RWPE2 (cell line): ENCODE results near the gene IFI30.

Experiments used
- ATAC-seq: fragments of 200-7000 bp; cut with Tn5 transposase; 3 replicates; pipeline ENCODE4 v1.9.1; 2021; ENCODE audit warnings: low read depth
- DNase-seq: peaks from one replicate; pipeline ENCODE4 v3.0.0-alpha.2; 2020; ENCODE audit warnings: low spot score
- H3K27ac ChIP-seq: fragments of 450-650 bp; 2 replicates; pipeline ENCODE4 v1.5.1; 2017; ENCODE audit warnings: mild to moderate bottlenecking; ENCODE audit not compliant: poor library complexity, severe bottlenecking
- H3K27me3 ChIP-seq: fragments of 250-450 bp; sonication (Bioruptor Pico); 2 replicates; pipeline ENCODE4 v1.5.1; 2021; ENCODE audit warnings: mild to moderate bottlenecking, moderate library complexity; ENCODE audit not compliant: insufficient read depth, poor library complexity, severe bottlenecking
- H3K36me3 ChIP-seq: fragments of 250-450 bp; sonication (Bioruptor Pico); 2 replicates; pipeline ENCODE4 v1.5.1; 2020; ENCODE audit warnings: low read depth, mild to moderate bottlenecking, moderate library complexity
- H3K4me1 ChIP-seq: fragments of 250-450 bp; sonication (Bioruptor Pico); 2 replicates; pipeline ENCODE4 v1.5.1; 2021; ENCODE audit warnings: mild to moderate bottlenecking, moderate library complexity; ENCODE audit not compliant: insufficient read depth, poor library complexity, severe bottlenecking
- H3K4me3 ChIP-seq: fragments of 250-450 bp; sonication (Bioruptor Pico); 2 replicates; pipeline ENCODE4 v1.5.1; 2021; ENCODE audit warnings: mild to moderate bottlenecking, moderate library complexity; ENCODE audit not compliant: severe bottlenecking
- H3K9me3 ChIP-seq: fragments of 250-450 bp; sonication (Bioruptor Pico); 2 replicates; pipeline ENCODE4 v1.5.1; 2021; ENCODE audit warnings: mild to moderate bottlenecking, moderate library complexity; ENCODE audit not compliant: severe bottlenecking
- TF ChIP-seq, protein P1 (sequence below): fragments of 450-650 bp; IDR thresholded peaks from one replicate; pipeline ENCODE4 v1.5.1; 2017; ENCODE audit warnings: mild to moderate bottlenecking, moderate library complexity; ENCODE audit not compliant: poor library complexity, severe bottlenecking

Gene IFI30

DNA sequence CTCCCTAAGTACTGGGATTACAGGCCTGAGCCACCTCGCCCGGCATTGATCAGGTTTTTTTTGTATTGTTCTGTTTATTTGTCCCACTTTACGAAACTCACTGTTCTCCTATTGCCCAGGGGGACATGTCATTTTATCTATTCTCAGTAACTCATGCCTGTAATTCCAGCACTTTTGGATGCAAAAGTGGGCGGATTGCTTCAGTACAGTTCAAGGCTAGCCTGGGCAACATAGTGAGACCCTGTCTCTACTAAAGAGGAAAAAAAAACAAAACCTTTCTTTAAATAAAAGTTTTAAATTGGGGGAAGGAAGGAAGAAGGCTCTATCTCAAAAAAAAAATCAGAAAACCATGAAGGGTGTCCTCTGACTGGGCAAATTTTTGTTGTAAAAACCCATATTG is 16.7 kb downstream of the IFI30 start:
- no peak for ATAC-seq
- H3K27me3 ChIP-seq: no peaks in the 10 kb centered on the region
- peaks cover 4% of the 10 kb centered on the region; the same call in 1 of the 2 replicates for H3K36me3 ChIP-seq
- DNase-seq: no peak
- peak overlapping the region; percentile 88 for H3K27ac ChIP-seq
- H3K4me3 ChIP-seq: no peak overlapping the region
- TF ChIP-seq, protein P1, sequence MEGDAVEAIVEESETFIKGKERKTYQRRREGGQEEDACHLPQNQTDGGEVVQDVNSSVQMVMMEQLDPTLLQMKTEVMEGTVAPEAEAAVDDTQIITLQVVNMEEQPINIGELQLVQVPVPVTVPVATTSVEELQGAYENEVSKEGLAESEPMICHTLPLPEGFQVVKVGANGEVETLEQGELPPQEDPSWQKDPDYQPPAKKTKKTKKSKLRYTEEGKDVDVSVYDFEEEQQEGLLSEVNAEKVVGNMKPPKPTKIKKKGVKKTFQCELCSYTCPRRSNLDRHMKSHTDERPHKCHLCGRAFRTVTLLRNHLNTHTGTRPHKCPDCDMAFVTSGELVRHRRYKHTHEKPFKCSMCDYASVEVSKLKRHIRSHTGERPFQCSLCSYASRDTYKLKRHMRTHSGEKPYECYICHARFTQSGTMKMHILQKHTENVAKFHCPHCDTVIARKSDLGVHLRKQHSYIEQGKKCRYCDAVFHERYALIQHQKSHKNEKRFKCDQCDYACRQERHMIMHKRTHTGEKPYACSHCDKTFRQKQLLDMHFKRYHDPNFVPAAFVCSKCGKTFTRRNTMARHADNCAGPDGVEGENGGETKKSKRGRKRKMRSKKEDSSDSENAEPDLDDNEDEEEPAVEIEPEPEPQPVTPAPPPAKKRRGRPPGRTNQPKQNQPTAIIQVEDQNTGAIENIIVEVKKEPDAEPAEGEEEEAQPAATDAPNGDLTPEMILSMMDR: no peak
- H3K9me3 ChIP-seq: no peaks in the 10 kb centered on the region
- peaks cover 2% of the 10 kb centered on the region for H3K4me1 ChIP-seq

- Histone ChIP-seq H3K4me3 (peak overlapping the region; percentile 39), H3K9me3 (no peaks in the 10 kb centered on the region), H3K27ac (peak overlapping the region; percentile 88), H3K27me3 (no peaks in the 10 kb centered on the region), H3K36me3 (peaks cover 12% of the 10 kb centered on the region; the same call in 1 of the 2 replicates), H3K4me1 (peaks cover 2% of the 10 kb centered on the region)
- DNase-seq (no peak), ATAC-seq (peak; percentile 39)
- TF ChIP-seq, protein P1: no peak
Observed at GRCh38 chr19:18191640-18192062, 18.0 kb downstream of the IFI30 start.

GRCh38 chr19:18192673-18193387 is 19.2 kb downstream of the IFI30 start, which contains the start of gene MPV17L2:
TSS of gene MPV17L2 (plus strand) at chr19:18193218. CDS start at chr19:18193282, 64 bp downstream.
- peaks cover 12% of the 10 kb centered on the region; the same call in 1 of the 2 replicates for H3K36me3 ChIP-seq
- H3K4me1 ChIP-seq: peaks cover 2% of the 10 kb centered on the region
- peak within 1 kb of the TSS; percentile 69 for H3K4me3 ChIP-seq
- peak; percentile 99 for DNase-seq
- TF ChIP-seq, protein P1: no peak
- ATAC-seq: peak; percentile 86
- peak within 1 kb of the TSS; percentile 88 for H3K27ac ChIP-seq
- H3K27me3 ChIP-seq: no peaks in the 10 kb centered on the region
- no peaks in the 10 kb centered on the region for H3K9me3 ChIP-seq

DNA sequence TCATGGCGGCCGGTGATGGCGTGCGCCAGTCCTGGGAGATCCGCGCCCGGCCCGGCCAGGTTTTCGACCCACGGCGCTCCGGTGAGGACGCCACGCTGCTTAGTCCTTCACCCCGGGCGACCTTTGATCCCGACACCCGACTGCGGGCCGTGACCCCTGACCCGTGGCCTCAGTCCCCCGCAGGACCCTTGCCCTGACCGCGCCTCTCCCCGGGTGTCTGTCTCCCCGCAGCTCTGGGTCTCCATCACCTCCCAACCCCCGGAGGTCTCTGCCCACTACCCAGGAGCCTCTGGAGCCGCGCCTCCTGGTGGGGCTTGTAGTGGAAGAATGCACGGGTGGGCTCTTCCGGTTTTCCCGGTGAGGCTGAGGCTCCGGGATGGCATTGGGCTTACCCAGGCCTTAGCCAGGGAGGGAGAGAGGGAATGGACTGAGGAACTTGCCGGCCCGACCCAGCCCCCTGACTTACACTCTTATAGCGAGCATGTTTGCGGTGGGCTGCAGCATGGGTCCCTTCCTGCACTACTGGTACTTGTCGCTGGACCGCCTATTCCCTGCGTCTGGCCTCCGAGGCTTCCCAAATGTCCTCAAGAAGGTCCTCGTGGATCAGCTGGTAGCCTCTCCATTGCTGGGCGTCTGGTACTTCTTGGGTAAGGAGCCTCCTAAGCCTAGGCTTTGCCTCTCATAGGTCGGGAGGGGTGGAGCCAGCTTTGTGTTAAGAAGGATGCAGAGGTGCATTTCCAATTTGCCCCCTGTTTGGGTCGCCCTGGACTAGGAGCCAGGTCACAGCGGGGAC is 20.0 kb downstream of the IFI30 start:
- Histone ChIP-seq H3K9me3 (no peaks in the 10 kb centered on the region), H3K36me3 (peaks cover 12% of the 10 kb centered on the region; the same call in 1 of the 2 replicates), H3K27ac (peak overlapping the region; percentile 44), H3K27me3 (no peaks in the 10 kb centered on the region), H3K4me1 (peaks cover 2% of the 10 kb centered on the region), H3K4me3 (peak overlapping the region; percentile 69)
- DNase-seq: no peak
- ATAC-seq: no peak
- TF ChIP-seq, protein P1: no peak
